Astrocyte (in vitro differentiated cells and primary cell): ENCODE results near the gene HMOX2. TPM values are rescaled to one million over a fixed set of nuclear protein-coding genes. Genes with fewer than 3 reads are reported as not detected.

Experiments
- DNase-seq: peaks from one replicate; pipeline ENCODE4 v3.0.0-alpha.2; 2010; ENCODE audit warnings: low read depth
- FAIRE-seq: peaks from 2 replicates; lab custom pipeline; 2011; peaks lifted over from hg19 to GRCh38; lab: Jason Lieb, UNC
- H2AFZ ChIP-seq: 2 replicates; pipeline ENCODE4 v1.6.0; 2012; ENCODE audit warnings: low read depth, low read length, inconsistent platforms
- H3K27ac ChIP-seq: 2 replicates; pipeline ENCODE4 v1.5.1; 2011; ENCODE audit warnings: low read depth, low read length, inconsistent platforms
- H3K27me3 ChIP-seq: 2 replicates; pipeline ENCODE4 v1.6.0; 2011; ENCODE audit warnings: low read length, inconsistent platforms; ENCODE audit not compliant: insufficient read depth
- H3K36me3 ChIP-seq: 2 replicates; pipeline ENCODE4 v1.5.1; 2011; ENCODE audit warnings: low read length, inconsistent platforms; ENCODE audit not compliant: insufficient read depth
- H3K4me1 ChIP-seq: 2 replicates; pipeline ENCODE4 v1.5.1; 2011; ENCODE audit warnings: low read length, inconsistent platforms; ENCODE audit not compliant: insufficient read depth
- H3K4me2 ChIP-seq: 2 replicates; pipeline ENCODE4 v1.6.0; 2012; ENCODE audit warnings: low read length, inconsistent platforms
- H3K4me3 ChIP-seq: 2 replicates; pipeline ENCODE4 v1.5.1; 2011; ENCODE audit warnings: low read depth, mild to moderate bottlenecking, low read length, inconsistent platforms; ENCODE audit not compliant: insufficient read depth
- H3K79me2 ChIP-seq: 2 replicates; pipeline ENCODE4 v1.6.0; 2012; ENCODE audit warnings: mild to moderate bottlenecking, low read length, inconsistent platforms; ENCODE audit not compliant: insufficient read depth
- H3K9ac ChIP-seq: 2 replicates; pipeline ENCODE4 v1.6.0; 2012; ENCODE audit warnings: mild to moderate bottlenecking, low read length, inconsistent platforms
- H3K9me3 ChIP-seq: 2 replicates; pipeline ENCODE4 v1.5.1; 2012; ENCODE audit warnings: low read depth, mild to moderate bottlenecking, low read length, inconsistent platforms; ENCODE audit not compliant: insufficient read depth
- H4K20me1 ChIP-seq: 2 replicates; pipeline ENCODE4 v1.6.0; 2012; ENCODE audit warnings: low read length, inconsistent platforms; ENCODE audit not compliant: insufficient read depth
- H3K27ac Mint-ChIP-seq: one replicate; pipeline ENCODE4 v1.8.0; 2021; ENCODE audit warnings: mild to moderate bottlenecking, mixed read lengths; ENCODE audit not compliant: unreplicated experiment
- H3K27me3 Mint-ChIP-seq: one replicate; pipeline ENCODE4 v1.8.0; 2021; ENCODE audit warnings: low read depth, mixed read lengths; ENCODE audit not compliant: unreplicated experiment
- H3K36me3 Mint-ChIP-seq: one replicate; pipeline ENCODE4 v1.8.0; 2021; ENCODE audit warnings: low read depth, mixed read lengths; ENCODE audit not compliant: unreplicated experiment
- H3K4me1 Mint-ChIP-seq: one replicate; pipeline ENCODE4 v1.8.0; 2021; ENCODE audit warnings: low read depth, mixed read lengths; ENCODE audit not compliant: unreplicated experiment
- H3K4me3 Mint-ChIP-seq: one replicate; pipeline ENCODE4 v1.8.0; 2021; ENCODE audit warnings: mild to moderate bottlenecking, moderate library complexity, mixed read lengths; ENCODE audit not compliant: unreplicated experiment
- H3K9me3 Mint-ChIP-seq: one replicate; pipeline ENCODE4 v1.8.0; 2021; ENCODE audit warnings: mild to moderate bottlenecking, mixed read lengths; ENCODE audit not compliant: unreplicated experiment
- CTCF ChIP-seq: IDR thresholded peaks from 2 replicates; pipeline ENCODE4 v1.5.1; 2011; ENCODE audit warnings: low read depth, mild to moderate bottlenecking, inconsistent platforms, low read length, moderate library complexity; ENCODE audit not compliant: insufficient read depth
- EZH2 ChIP-seq: IDR thresholded peaks from 2 replicates; pipeline ENCODE4 v1.6.1; 2012; ENCODE audit warnings: mild to moderate bottlenecking, low read length, inconsistent platforms; ENCODE audit not compliant: insufficient read depth
- total RNA-seq: library from RNA; stranded (reverse); gene quantifications from 2 replicates; pipeline ENCODE4 v1.2.1, GENCODE V29; 2021

HMOX2 gene
- total RNA-seq, 1 donor from 2014 or later, result 64.9 TPM

GRCh38 chr16:4481526-4481925, 5.3 kb downstream of the HMOX2 start:
- FAIRE-seq (no peak), DNase-seq (no peak)
- H2AFZ ChIP-seq, result no peak overlapping the region
- TF ChIP-seq CTCF (no peak), EZH2 (no peak)
- H3K4me1 Mint-ChIP-seq, result peaks cover 11% of the 10 kb centered on the region
- H3K9ac ChIP-seq, result no peak overlapping the region
- no peak overlapping the region for H3K4me3 ChIP-seq
- H3K27me3 Mint-ChIP-seq, result no peaks in the 10 kb centered on the region
- H3K36me3 ChIP-seq, result peaks cover 2% of the 10 kb centered on the region
- H3K36me3 Mint-ChIP-seq, result no peaks in the 10 kb centered on the region
- no peak overlapping the region for H3K4me3 Mint-ChIP-seq
- H3K27ac ChIP-seq, result no peak overlapping the region
- H3K27me3 ChIP-seq, result no peaks in the 10 kb centered on the region
- no peaks in the 10 kb centered on the region for H3K9me3 ChIP-seq
- no peak overlapping the region for H3K27ac Mint-ChIP-seq
- H3K4me2 ChIP-seq, result no peak overlapping the region
- H3K79me2 ChIP-seq, result peaks cover 75% of the 10 kb centered on the region
- H4K20me1 ChIP-seq, result peaks cover 43% of the 10 kb centered on the region
- H3K4me1 ChIP-seq, result peaks cover 13% of the 10 kb centered on the region
- no peaks in the 10 kb centered on the region for H3K9me3 Mint-ChIP-seq

GRCh38 chr16:4481963-4482362, 5.8 kb downstream of the HMOX2 start:
- Histone ChIP-seq H3K4me2 (no peak overlapping the region), H3K27ac (no peak overlapping the region), H3K4me3 (no peak overlapping the region), H3K9ac (no peak overlapping the region), H3K9me3 (no peaks in the 10 kb centered on the region), H3K79me2 (peaks cover 73% of the 10 kb centered on the region), H3K36me3 (peaks cover 2% of the 10 kb centered on the region), H2AFZ (no peak overlapping the region), H4K20me1 (peaks cover 41% of the 10 kb centered on the region), H3K4me1 (peaks cover 13% of the 10 kb centered on the region), H3K27me3 (no peaks in the 10 kb centered on the region)
- H3K4me1 Mint-ChIP-seq, result peaks cover 11% of the 10 kb centered on the region
- FAIRE-seq (no peak), DNase-seq (no peak)
- H3K9me3 Mint-ChIP-seq, result no peaks in the 10 kb centered on the region
- no peaks in the 10 kb centered on the region for H3K27me3 Mint-ChIP-seq
- H3K36me3 Mint-ChIP-seq, result no peaks in the 10 kb centered on the region
- H3K27ac Mint-ChIP-seq, result no peak overlapping the region
- no peak overlapping the region for H3K4me3 Mint-ChIP-seq
- TF ChIP-seq CTCF (no peak), EZH2 (no peak)

GRCh38 chr16:4486126-4486893, 10.1 kb downstream of the HMOX2 start:
- H4K20me1 ChIP-seq, result peaks cover 23% of the 10 kb centered on the region
- H3K27ac Mint-ChIP-seq, result no peak overlapping the region
- peaks cover 56% of the 10 kb centered on the region for H3K79me2 ChIP-seq
- DNase-seq (no peak), FAIRE-seq (no peak)
- no peak for TF ChIP-seq EZH2
- TF ChIP-seq CTCF, result no peak
- no peak overlapping the region for H3K4me3 ChIP-seq
- H3K4me2 ChIP-seq, result no peak overlapping the region
- H3K27me3 ChIP-seq, result no peaks in the 10 kb centered on the region
- peak overlapping the region; percentile 57 for H3K4me3 Mint-ChIP-seq
- H3K9me3 Mint-ChIP-seq, result peaks cover 2% of the 10 kb centered on the region
- peaks cover 19% of the 10 kb centered on the region for H3K4me1 ChIP-seq
- no peaks in the 10 kb centered on the region for H3K36me3 Mint-ChIP-seq
- H3K27me3 Mint-ChIP-seq, result no peaks in the 10 kb centered on the region
- peaks cover 2% of the 10 kb centered on the region for H3K36me3 ChIP-seq
- H3K9ac ChIP-seq, result no peak overlapping the region
- no peak overlapping the region for H2AFZ ChIP-seq
- H3K27ac ChIP-seq, result no peak overlapping the region
- peaks cover 17% of the 10 kb centered on the region for H3K4me1 Mint-ChIP-seq
- H3K9me3 ChIP-seq, result no peaks in the 10 kb centered on the region
